ENCODE data around the gene SMG6.

SMG6 gene

GRCh38 chr17:2056206-2057174 lies 247.1 kb downstream of the SMG6 start:
- peak; percentile 68 for DNase-seq

- DNase-seq, result peak; percentile 57
Observed at GRCh38 chr17:2055292-2056205, 248.0 kb downstream of the SMG6 start.

DNA sequence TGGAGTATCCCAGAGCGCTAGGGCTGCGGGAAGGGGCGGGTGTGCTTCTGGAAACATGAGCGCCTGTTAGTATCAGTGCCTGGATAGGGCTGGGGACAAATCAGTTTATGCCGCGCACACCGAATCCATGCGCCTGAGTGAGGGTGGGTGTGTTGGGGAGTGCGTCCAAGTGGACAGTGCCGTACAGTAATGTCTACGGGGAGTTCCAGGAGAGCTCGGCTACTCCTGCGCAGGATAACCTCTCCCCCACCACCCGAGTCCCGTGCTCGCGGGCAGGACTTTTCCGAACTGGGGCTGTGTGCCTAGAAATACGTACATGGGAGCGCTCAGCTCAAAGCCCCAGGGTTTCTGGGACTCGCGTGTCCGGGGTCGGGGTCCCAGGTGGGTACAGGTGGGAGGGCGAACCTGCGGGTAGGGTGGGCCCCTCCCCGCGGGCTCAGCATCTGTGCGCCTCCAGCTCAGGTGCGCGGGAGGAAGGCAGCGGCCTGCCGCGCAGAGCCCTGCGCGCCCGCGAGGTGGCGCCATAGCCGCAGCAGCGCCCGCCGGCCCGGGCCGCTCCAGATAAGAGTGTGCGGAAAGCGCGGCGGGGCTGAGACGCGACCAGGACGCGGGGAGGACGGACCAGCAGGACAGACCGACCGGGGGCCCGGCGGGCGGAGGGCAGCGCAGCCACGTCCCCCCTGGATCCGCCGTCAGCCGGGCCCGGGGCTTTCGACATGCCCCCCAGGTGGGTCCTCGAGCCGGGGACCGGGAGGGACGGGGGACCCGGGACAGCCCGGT lies 248.9 kb downstream of the SMG6 start, which contains the start of gene HIC1:
TSS of gene HIC1 (plus strand) at position 592 of the 780 bp plus-strand sequence. CDS start 1,588 bp downstream, outside the sequence.
- DNase-seq, result peak; percentile 84

- no peak for DNase-seq
Observed at GRCh38 chr17:2054262-2054511, 249.4 kb downstream of the SMG6 start.

GRCh38 chr17:2053380-2054261 lies 250.0 kb downstream of the SMG6 start:
- peak; percentile 86 for DNase-seq

DNA sequence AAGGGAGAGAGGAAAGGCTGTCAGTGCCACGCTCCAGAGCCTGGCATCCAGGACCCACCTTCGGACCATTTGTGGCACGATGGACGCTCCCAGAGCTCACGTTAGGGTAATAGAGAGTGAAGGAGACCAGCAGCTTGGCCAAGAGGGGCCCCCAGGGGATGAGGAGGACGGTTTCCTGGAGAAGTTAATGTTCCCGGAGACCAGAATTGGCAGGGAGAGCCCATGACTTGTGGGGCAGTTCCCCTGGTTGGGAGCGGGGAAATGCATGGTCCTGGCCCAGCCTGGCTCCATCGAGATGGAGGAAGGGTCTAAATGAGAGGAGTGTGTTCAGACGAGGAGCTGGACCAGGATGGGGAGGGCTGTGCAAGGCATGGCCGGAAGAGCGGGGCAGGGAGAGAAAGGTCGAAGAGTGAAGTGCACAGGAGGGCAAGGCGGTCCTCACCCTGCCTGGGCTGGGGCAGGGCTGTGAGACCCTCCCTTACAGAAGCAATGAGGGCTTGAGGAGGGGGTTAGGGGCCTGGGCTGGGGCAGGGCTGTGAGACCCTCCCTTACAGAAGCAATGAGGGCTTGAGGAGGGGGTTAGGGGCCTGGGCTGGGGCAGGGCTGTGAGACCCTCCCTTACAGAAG lies 251.5 kb downstream of the SMG6 start:
- no peak for DNase-seq

DNA sequence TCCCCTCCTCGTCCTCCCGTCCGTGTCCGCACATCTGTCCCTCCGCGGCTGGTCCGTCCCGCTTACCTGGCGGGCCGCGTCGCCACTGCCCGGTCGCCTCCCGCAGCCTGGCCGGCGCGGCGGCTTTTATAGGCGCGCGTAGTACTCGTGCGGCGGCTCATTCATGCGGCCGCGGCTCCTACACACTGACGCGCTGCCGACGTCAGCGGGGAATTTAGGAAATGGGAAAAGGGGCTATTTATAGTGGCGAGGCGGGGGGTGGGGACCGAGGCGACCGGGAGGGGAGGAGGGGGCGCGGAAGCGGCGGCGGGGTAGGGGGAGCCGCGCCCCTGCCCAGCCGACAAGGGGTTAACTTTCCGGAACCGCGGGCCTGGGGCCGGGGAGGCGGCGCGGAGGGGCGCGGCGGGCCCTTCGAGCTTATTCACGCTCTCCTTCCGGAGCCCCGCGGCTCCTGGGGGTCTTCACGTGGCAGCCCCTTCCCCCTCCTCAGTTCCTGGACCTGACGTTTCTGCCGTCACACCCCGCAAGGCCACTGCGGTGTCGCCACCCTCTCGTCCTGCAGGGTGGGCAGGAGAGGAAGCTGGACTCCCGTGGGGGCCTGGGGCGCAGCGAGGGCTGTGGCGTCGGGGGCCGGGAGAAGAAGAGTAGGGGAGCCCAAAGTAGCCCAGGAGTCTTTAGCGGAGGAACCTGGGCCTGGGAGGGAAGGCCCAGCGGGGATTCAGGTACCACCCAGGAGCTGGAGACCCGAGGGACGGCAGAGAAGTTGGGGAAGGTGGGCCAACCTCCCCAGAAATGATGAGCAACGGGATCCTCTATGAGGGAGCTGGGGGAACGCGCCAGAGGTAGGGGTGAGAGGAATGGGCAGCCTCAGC lies 252.3 kb downstream of the SMG6 start:
- DNase-seq, result no peak

GRCh38 chr17:2050300-2051060 lies 253.1 kb downstream of the SMG6 start:
- DNase-seq, result peak; percentile 80

DNA sequence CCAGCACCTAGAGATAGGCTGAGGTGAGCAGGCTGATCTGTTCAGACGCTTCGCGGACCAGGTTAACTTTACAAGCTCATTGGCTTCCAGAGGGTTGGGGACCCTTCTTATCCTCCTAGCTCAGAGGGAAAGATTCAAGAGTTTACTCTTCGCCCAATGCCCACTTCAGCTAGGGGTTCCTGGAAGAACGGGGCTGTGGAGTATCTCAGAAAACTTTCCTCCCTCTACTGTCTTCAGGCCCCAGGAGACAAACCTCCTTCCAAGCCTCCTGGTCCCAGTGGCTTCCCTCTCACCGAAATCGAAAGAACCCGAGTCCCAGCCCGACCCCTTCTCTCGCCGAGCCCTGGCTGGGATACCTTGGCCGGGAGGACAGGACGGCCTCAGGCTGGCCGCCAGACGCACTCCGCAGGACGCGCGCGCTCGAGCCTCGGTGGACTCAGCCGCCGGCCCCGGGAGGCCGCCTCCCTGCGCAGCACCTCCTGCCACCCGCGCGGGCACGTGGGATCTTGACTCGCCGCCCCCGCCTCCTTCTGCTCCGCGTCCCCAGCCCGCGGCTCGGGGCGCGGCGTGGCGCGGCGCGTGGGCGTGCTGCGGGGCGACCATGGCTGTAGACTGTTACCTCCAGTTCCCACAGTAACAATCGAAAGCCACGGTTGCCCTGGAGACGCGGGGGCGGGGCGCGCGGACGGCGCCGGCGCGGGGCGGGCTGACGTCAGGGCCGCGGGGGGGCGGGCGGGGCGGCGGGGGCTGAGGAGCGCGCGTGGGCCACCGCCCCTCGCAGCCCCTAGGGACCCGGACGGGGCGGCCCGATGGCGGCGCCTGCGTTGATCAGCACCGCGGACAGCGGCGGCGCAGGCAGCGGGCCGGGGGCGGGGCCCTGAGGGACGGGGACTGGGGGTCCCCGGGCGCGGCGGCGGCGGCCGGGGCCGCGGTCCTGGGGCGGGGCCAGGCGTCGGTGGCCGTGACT lies 254.0 kb downstream of the SMG6 start:
- peak; percentile 89 for DNase-seq

GRCh38 chr17:2048805-2049204 lies 254.8 kb downstream of the SMG6 start:
- no peak for DNase-seq

DNA sequence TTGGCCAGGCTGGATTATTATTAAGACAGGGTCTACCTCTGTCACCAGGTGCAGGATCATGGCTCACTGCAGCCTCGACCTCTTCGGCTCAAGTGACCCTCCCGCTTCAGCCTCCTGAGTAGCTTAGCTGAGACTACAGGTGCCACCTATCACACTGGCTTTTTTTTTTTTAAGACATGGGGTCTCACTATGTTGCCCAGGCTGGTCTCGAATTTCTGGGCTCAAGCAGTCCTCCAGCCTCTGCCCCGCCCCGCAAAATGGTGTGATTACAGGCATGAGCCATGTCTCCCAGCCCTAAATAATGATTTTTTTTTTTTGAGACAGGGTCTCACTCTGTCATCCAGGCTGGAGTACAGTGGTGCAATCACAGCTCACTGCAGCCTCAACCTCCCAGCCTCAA lies 256.0 kb downstream of the SMG6 start:
- no peak for DNase-seq

- DNase-seq, result no peak
Observed at GRCh38 chr17:2044263-2044894, 259.2 kb downstream of the SMG6 start.

DNA sequence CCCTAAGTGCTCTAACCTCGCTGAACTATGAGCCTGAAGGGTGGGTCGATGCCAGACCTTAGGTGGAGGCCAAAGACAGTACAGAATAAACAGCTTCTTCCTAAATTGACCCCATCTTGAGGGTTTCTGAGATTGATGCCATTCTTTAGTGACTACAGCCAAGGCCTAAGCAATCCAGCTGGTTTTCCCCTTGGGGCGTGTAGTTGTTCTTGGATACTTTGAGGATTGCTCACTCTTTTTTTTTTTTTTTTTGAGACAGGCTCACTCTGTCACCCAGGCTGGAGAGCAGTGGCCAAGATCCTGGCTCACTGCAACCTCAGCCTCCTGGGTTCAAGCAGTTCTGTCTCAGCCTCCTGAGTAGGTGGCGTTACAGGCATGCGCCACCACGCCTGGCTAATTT lies 259.8 kb downstream of the SMG6 start:
- DNase-seq, result no peak

DNA sequence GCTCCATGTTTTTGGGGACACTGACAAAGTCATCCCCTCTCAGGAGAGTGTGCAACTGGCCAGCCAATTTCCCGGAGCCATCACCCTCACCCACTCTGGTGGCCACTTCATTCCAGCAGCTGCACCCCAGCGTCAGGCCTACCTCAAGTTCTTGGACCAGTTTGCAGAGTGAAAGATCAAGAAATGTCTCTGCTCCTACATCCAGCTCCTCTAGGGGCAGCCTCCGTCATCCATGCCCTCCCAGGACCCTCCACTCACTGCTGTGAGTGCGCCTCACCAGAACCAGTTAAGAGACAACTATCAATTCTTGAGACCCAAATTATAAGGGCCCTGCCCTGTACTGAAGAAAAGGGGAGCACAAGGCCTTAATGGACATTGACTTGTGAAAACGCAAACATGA lies 260.7 kb downstream of the SMG6 start:
- DNase-seq, result no peak

GRCh38 chr17:2042390-2042847 lies 261.2 kb downstream of the SMG6 start:
- no peak for DNase-seq

DNA sequence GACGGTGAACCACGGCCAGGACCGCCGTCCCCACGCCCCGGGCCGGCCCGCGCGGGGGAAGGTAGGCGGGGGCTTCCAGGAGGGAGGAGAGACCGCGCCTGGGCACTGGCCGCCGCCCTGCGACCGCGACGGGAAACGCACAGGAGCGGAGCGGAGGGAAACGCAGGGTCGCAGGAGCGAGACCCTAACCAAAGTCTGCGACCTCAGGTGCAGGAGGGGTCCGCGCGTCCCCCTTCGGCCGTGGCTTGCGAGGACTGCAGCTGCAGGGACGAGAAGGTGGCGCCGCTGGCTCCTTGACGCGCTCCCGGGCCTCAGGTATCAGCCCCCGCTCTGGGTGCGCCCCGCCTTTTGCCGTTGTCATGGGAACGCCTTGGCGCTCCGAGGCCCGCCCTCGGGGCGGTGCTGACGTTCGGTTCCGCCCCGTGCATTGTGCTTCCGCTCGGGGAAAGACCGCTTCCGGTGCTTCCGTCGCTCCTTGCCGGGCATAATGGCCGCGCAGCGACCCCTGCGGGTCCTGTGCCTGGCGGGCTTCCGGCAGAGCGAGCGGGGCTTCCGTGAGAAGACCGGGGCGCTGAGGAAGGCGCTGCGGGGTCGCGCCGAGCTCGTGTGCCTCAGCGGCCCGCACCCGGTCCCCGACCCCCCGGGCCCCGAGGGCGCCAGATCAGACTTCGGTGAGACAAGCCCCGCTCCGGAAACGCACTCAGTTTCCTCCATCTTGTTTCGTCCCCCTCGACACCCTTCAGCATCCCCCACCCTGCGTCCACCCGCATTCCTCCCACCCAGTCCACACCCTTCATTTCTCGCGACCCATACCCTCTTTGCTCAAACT lies 261.8 kb downstream of the SMG6 start, which contains the start of gene OVCA2:
TSS of gene OVCA2 (plus strand) at position 462 of the 829 bp plus-strand sequence. CDS start at position 488, 26 bp downstream.
- DNase-seq, result peak; percentile 98
